Activated T-helper 17 cell treated with anti-CD3 and anti-CD28 coated beads, Interleukin-2, amount 50 U/mL, for 72 hours (primary cell): ENCODE data around the gene SLC35F3. TPM values are rescaled to one million over a fixed set of nuclear protein-coding genes. Genes with fewer than 3 reads are reported as not detected.
A peak's percentile ranks its signal among the peaks of the same experiment; 100 is the strongest.
"Not testable (repeated sequence)": the region's sequence is repeated elsewhere in the genome, so short reads cannot be mapped to it uniquely, and the experiment has no call there.

Source experiments
- ATAC-seq: fragments of 150-1000 bp; cut with Tn5 transposase; replicated peaks from 2 replicates; pipeline ENCODE4 v1.10.0; 2021; ENCODE audit warnings: mild to moderate bottlenecking, moderate library complexity
- H3K27ac Mint-ChIP-seq: one replicate; pipeline ENCODE4 v1.8.0; 2022; ENCODE audit warnings: mixed read lengths
- H3K27me3 Mint-ChIP-seq: one replicate; pipeline ENCODE4 v1.8.0; 2022; ENCODE audit warnings: mixed read lengths
- H3K36me3 Mint-ChIP-seq: one replicate; pipeline ENCODE4 v1.8.0; 2022; ENCODE audit warnings: low read depth, mild to moderate bottlenecking, mixed read lengths
- H3K4me1 Mint-ChIP-seq: one replicate; pipeline ENCODE4 v1.8.0; 2022; ENCODE audit warnings: mixed read lengths
- H3K4me3 Mint-ChIP-seq: one replicate; pipeline ENCODE4 v1.8.0; 2022; ENCODE audit warnings: mild to moderate bottlenecking, mixed read lengths
- H3K9me3 Mint-ChIP-seq: one replicate; pipeline ENCODE4 v1.8.0; 2022; ENCODE audit warnings: mixed read lengths
- total RNA-seq, 2 donors: library from RNA; stranded (reverse); gene quantifications; one replicate each; pipeline ENCODE4 v1.2.3, GENCODE V29; 2022

The SLC35F3 gene
- total RNA-seq, 2 donors from 2014 or later: 0.13 to 1.5 TPM

- ATAC-seq: peak; percentile 55
- no peaks in the 10 kb centered on the region for H3K36me3 Mint-ChIP-seq
- no peak overlapping the region for H3K27ac Mint-ChIP-seq
- H3K9me3 Mint-ChIP-seq: no peaks in the 10 kb centered on the region
- H3K4me3 Mint-ChIP-seq: no peak overlapping the region
- H3K27me3 Mint-ChIP-seq: peaks cover 34% of the 10 kb centered on the region
- H3K4me1 Mint-ChIP-seq: no peaks in the 10 kb centered on the region
Observed at GRCh38 chr1:234297668-234298067, 393.2 kb downstream of the SLC35F3 start.

- Mint-ChIP-seq H3K4me3 (no peak overlapping the region), H3K4me1 (no peaks in the 10 kb centered on the region), H3K27ac (no peak overlapping the region), H3K36me3 (no peaks in the 10 kb centered on the region), H3K9me3 (no peaks in the 10 kb centered on the region), H3K27me3 (peaks cover 29% of the 10 kb centered on the region)
- no peak for ATAC-seq
Observed at GRCh38 chr1:234300096-234300495, 395.6 kb downstream of the SLC35F3 start.

GRCh38 chr1:234301663-234302062 is 397.2 kb downstream of the SLC35F3 start:
- H3K4me3 Mint-ChIP-seq, H3K4me1 Mint-ChIP-seq, H3K27ac Mint-ChIP-seq, ATAC-seq, H3K9me3 Mint-ChIP-seq, H3K36me3 Mint-ChIP-seq: not testable (repeated sequence)
- H3K27me3 Mint-ChIP-seq: peaks cover 18% of the 10 kb centered on the region

GRCh38 chr1:234302354-234302962 is 398.0 kb downstream of the SLC35F3 start:
- peaks cover 11% of the 10 kb centered on the region for H3K27me3 Mint-ChIP-seq
- no peak overlapping the region for H3K4me3 Mint-ChIP-seq
- no peaks in the 10 kb centered on the region for H3K9me3 Mint-ChIP-seq
- H3K36me3 Mint-ChIP-seq: no peaks in the 10 kb centered on the region
- no peak overlapping the region for H3K27ac Mint-ChIP-seq
- ATAC-seq: no peak
- H3K4me1 Mint-ChIP-seq: no peaks in the 10 kb centered on the region

- Mint-ChIP-seq H3K36me3 (no peaks in the 10 kb centered on the region), H3K27me3 (peaks cover 10% of the 10 kb centered on the region), H3K27ac (no peak overlapping the region), H3K9me3 (no peaks in the 10 kb centered on the region), H3K4me1 (no peaks in the 10 kb centered on the region), H3K4me3 (no peak overlapping the region)
- ATAC-seq: no peak
Observed at GRCh38 chr1:234303231-234303630, 398.8 kb downstream of the SLC35F3 start.

- H3K9me3 Mint-ChIP-seq: no peaks in the 10 kb centered on the region
- H3K4me1 Mint-ChIP-seq: peaks cover 7% of the 10 kb centered on the region
- peaks cover 14% of the 10 kb centered on the region for H3K27me3 Mint-ChIP-seq
- no peak for ATAC-seq
- no peak overlapping the region for H3K27ac Mint-ChIP-seq
- no peak overlapping the region for H3K4me3 Mint-ChIP-seq
- H3K36me3 Mint-ChIP-seq: no peaks in the 10 kb centered on the region
Observed at GRCh38 chr1:234307726-234308125, 403.2 kb downstream of the SLC35F3 start.

GRCh38 chr1:234309243-234309597 is 404.7 kb downstream of the SLC35F3 start:
- H3K4me1 Mint-ChIP-seq: peaks cover 7% of the 10 kb centered on the region
- no peak overlapping the region for H3K4me3 Mint-ChIP-seq
- H3K27me3 Mint-ChIP-seq: peaks cover 14% of the 10 kb centered on the region
- H3K27ac Mint-ChIP-seq: no peak overlapping the region
- no peaks in the 10 kb centered on the region for H3K36me3 Mint-ChIP-seq
- no peaks in the 10 kb centered on the region for H3K9me3 Mint-ChIP-seq
- ATAC-seq: no peak

GRCh38 chr1:234309598-234310459 is 405.4 kb downstream of the SLC35F3 start:
- no peaks in the 10 kb centered on the region for H3K9me3 Mint-ChIP-seq
- ATAC-seq: peak; percentile 93
- peaks cover 10% of the 10 kb centered on the region for H3K27me3 Mint-ChIP-seq
- peaks cover 7% of the 10 kb centered on the region for H3K4me1 Mint-ChIP-seq
- peak overlapping the region; percentile 37 for H3K4me3 Mint-ChIP-seq
- H3K36me3 Mint-ChIP-seq: no peaks in the 10 kb centered on the region
- no peak overlapping the region for H3K27ac Mint-ChIP-seq

GRCh38 chr1:234310460-234310817 is 406.0 kb downstream of the SLC35F3 start:
- no peak overlapping the region for H3K27ac Mint-ChIP-seq
- no peaks in the 10 kb centered on the region for H3K9me3 Mint-ChIP-seq
- peak overlapping the region; percentile 37 for H3K4me3 Mint-ChIP-seq
- no peak for ATAC-seq
- H3K4me1 Mint-ChIP-seq: peaks cover 7% of the 10 kb centered on the region
- peaks cover 10% of the 10 kb centered on the region for H3K27me3 Mint-ChIP-seq
- H3K36me3 Mint-ChIP-seq: no peaks in the 10 kb centered on the region

- H3K36me3 Mint-ChIP-seq: no peaks in the 10 kb centered on the region
- H3K4me3 Mint-ChIP-seq: no peak overlapping the region
- no peaks in the 10 kb centered on the region for H3K9me3 Mint-ChIP-seq
- H3K27ac Mint-ChIP-seq: no peak overlapping the region
- peaks cover 12% of the 10 kb centered on the region for H3K27me3 Mint-ChIP-seq
- ATAC-seq: no peak
- H3K4me1 Mint-ChIP-seq: peaks cover 11% of the 10 kb centered on the region
Observed at GRCh38 chr1:234311414-234311813, 406.9 kb downstream of the SLC35F3 start.

GRCh38 chr1:234313171-234313570 is 408.7 kb downstream of the SLC35F3 start:
- Mint-ChIP-seq H3K9me3 (no peaks in the 10 kb centered on the region), H3K27me3 (peaks cover 22% of the 10 kb centered on the region), H3K4me3 (no peak overlapping the region), H3K4me1 (peaks cover 11% of the 10 kb centered on the region), H3K36me3 (no peaks in the 10 kb centered on the region), H3K27ac (no peak overlapping the region)
- ATAC-seq: no peak

GRCh38 chr1:234315091-234315541 is 410.6 kb downstream of the SLC35F3 start:
- ATAC-seq: peak; percentile 91
- Mint-ChIP-seq H3K27ac (peak overlapping the region; percentile 0), H3K27me3 (peaks cover 25% of the 10 kb centered on the region), H3K36me3 (no peaks in the 10 kb centered on the region), H3K4me1 (peaks cover 6% of the 10 kb centered on the region), H3K4me3 (no peak overlapping the region), H3K9me3 (no peaks in the 10 kb centered on the region)

GRCh38 chr1:234315588-234315987 is 411.1 kb downstream of the SLC35F3 start:
- H3K4me3 Mint-ChIP-seq: peak overlapping the region; percentile 36

GRCh38 chr1:234316486-234316885 is 412.0 kb downstream of the SLC35F3 start:
- Mint-ChIP-seq H3K27me3 (peaks cover 26% of the 10 kb centered on the region), H3K4me3 (no peak overlapping the region), H3K36me3 (no peaks in the 10 kb centered on the region), H3K4me1 (peaks cover 5% of the 10 kb centered on the region), H3K9me3 (no peaks in the 10 kb centered on the region), H3K27ac (no peak overlapping the region)
- ATAC-seq: no peak

More at GRCh38 chr1:234315588-234315987, 411.1 kb downstream of the SLC35F3 start:
- H3K9me3 Mint-ChIP-seq: no peaks in the 10 kb centered on the region
- no peaks in the 10 kb centered on the region for H3K36me3 Mint-ChIP-seq
- peak overlapping the region; percentile 0 for H3K27ac Mint-ChIP-seq
- H3K4me1 Mint-ChIP-seq: peaks cover 5% of the 10 kb centered on the region
- peak; percentile 45 for ATAC-seq
- H3K27me3 Mint-ChIP-seq: peaks cover 27% of the 10 kb centered on the region

GRCh38 chr1:234316937-234317336 is 412.5 kb downstream of the SLC35F3 start:
- H3K27ac Mint-ChIP-seq: no peak overlapping the region
- no peaks in the 10 kb centered on the region for H3K36me3 Mint-ChIP-seq
- H3K9me3 Mint-ChIP-seq: no peaks in the 10 kb centered on the region
- H3K4me1 Mint-ChIP-seq: peaks cover 5% of the 10 kb centered on the region
- H3K27me3 Mint-ChIP-seq: peaks cover 27% of the 10 kb centered on the region
- H3K4me3 Mint-ChIP-seq: no peak overlapping the region
- no peak for ATAC-seq
